Measurements from ENCODE around the gene DLD. TPM values are rescaled to one million over a fixed set of nuclear protein-coding genes. Genes with fewer than 3 reads are reported as not detected.
"Not testable (repeated sequence)": the region's sequence is repeated elsewhere in the genome, so short reads cannot be mapped to it uniquely, and the experiment has no call there.

The DLD gene
- total RNA-seq, 1 experiment from 2014 or later: 43.0 TPM

- in situ Hi-C loops (cut with HindIII; ENCODE audit: low sequenced_read_pairs): no loop called here
- no peak for DNase-seq (ENCODE audit: low spot score)
Measured at GRCh38 chr7:107937531-107937930, 46.5 kb downstream of the DLD start.

- peak; percentile 93 for DNase-seq (ENCODE audit: low spot score)
- in situ Hi-C loops (cut with HindIII; ENCODE audit: low sequenced_read_pairs): no loop called here
Measured at GRCh38 chr7:107938456-107939250, 47.7 kb downstream of the DLD start.

- peak; percentile 77 for DNase-seq (ENCODE audit: low spot score)
- in situ Hi-C loops (cut with HindIII; ENCODE audit: low sequenced_read_pairs): no loop called here
Measured at GRCh38 chr7:107939573-107940489, 48.8 kb downstream of the DLD start.

- in situ Hi-C loops (cut with HindIII; ENCODE audit: low sequenced_read_pairs): no loop called here
- peak; percentile 62 for DNase-seq (ENCODE audit: low spot score)
Measured at GRCh38 chr7:107940951-107941350, 50.0 kb downstream of the DLD start.

- DNase-seq (ENCODE audit: low spot score): no peak
- in situ Hi-C loops (cut with HindIII; ENCODE audit: low sequenced_read_pairs): no loop called here
Measured at GRCh38 chr7:107943018-107943417, 52.0 kb downstream of the DLD start.

GRCh38 chr7:107944411-107945169 lies 53.6 kb downstream of the DLD start:
- in situ Hi-C loops (cut with HindIII; ENCODE audit: low sequenced_read_pairs): no loop called here

GRCh38 chr7:107945332-107945731 lies 54.3 kb downstream of the DLD start:
- DNase-seq (ENCODE audit: low spot score): no peak
- in situ Hi-C loops (cut with HindIII; ENCODE audit: low sequenced_read_pairs): no loop called here

More at GRCh38 chr7:107944411-107945169, 53.6 kb downstream of the DLD start:
- no peak for DNase-seq (ENCODE audit: low spot score)

GRCh38 chr7:107946451-107946850 lies 55.5 kb downstream of the DLD start:
- DNase-seq (ENCODE audit: low spot score): no peak
- in situ Hi-C loops (cut with HindIII; ENCODE audit: low sequenced_read_pairs): no loop called here

GRCh38 chr7:107946881-107947280 lies 55.9 kb downstream of the DLD start:
- DNase-seq (ENCODE audit: low spot score): no peak
- in situ Hi-C loops (cut with HindIII; ENCODE audit: low sequenced_read_pairs): no loop called here

GRCh38 chr7:107948645-107949442 lies 57.9 kb downstream of the DLD start:
- in situ Hi-C loops (cut with HindIII; ENCODE audit: low sequenced_read_pairs): no loop called here
- no peak for DNase-seq (ENCODE audit: low spot score)

GRCh38 chr7:107949443-107949935 lies 58.5 kb downstream of the DLD start:
- in situ Hi-C loops (cut with HindIII; ENCODE audit: low sequenced_read_pairs): no loop called here
- no peak for DNase-seq (ENCODE audit: low spot score)

- in situ Hi-C loops (cut with HindIII; ENCODE audit: low sequenced_read_pairs): no loop called here
- no peak for DNase-seq (ENCODE audit: low spot score)
Measured at GRCh38 chr7:107951172-107951787, 60.3 kb downstream of the DLD start.

GRCh38 chr7:107951896-107952295 lies 60.9 kb downstream of the DLD start:
- peak; percentile 10 for DNase-seq (ENCODE audit: low spot score)
- in situ Hi-C loops (cut with HindIII; ENCODE audit: low sequenced_read_pairs): no loop called here

GRCh38 chr7:107953265-107953923 lies 62.4 kb downstream of the DLD start:
- DNase-seq (ENCODE audit: low spot score): no peak
- in situ Hi-C loops (cut with HindIII; ENCODE audit: low sequenced_read_pairs): no loop called here

- in situ Hi-C loops (cut with HindIII; ENCODE audit: low sequenced_read_pairs): no loop called here
- no peak for DNase-seq (ENCODE audit: low spot score)
Measured at GRCh38 chr7:107953924-107954303, 62.9 kb downstream of the DLD start.

- in situ Hi-C loops (cut with HindIII; ENCODE audit: low sequenced_read_pairs): no loop called here
- DNase-seq (ENCODE audit: low spot score): no peak
Measured at GRCh38 chr7:107955394-107955793, 64.4 kb downstream of the DLD start.

- DNase-seq (ENCODE audit: low spot score); in situ Hi-C loops (cut with HindIII; ENCODE audit: low sequenced_read_pairs): not testable (repeated sequence)
Measured at GRCh38 chr7:107956950-107957349, 66.0 kb downstream of the DLD start.

GRCh38 chr7:107957436-107957835 lies 66.5 kb downstream of the DLD start:
- in situ Hi-C loops (cut with HindIII; ENCODE audit: low sequenced_read_pairs): no loop called here
- DNase-seq (ENCODE audit: low spot score): no peak
